Hepatocyte (in vitro differentiated cells): ENCODE results near the gene PRRX1. TPM values are rescaled to one million over a fixed set of nuclear protein-coding genes. Genes with fewer than 3 reads are reported as not detected.

Experiments
- DNase-seq: peaks from one replicate; pipeline ENCODE4 v3.0.0-alpha.2; 2016; ENCODE audit warnings: low spot score
- H2AFZ ChIP-seq: fragments of 200-600 bp; sonication (generic); 2 replicates; pipeline ENCODE4 v1.6.0; 2016; ENCODE audit warnings: antibody characterized with exemption, mild to moderate bottlenecking
- H3K27ac ChIP-seq: fragments of 200-600 bp; sonication (generic); 2 replicates; pipeline ENCODE4 v1.5.1; 2016; ENCODE audit warnings: mild to moderate bottlenecking
- H3K27me3 ChIP-seq: fragments of 200-600 bp; sonication (generic); 2 replicates; pipeline ENCODE4 v1.6.1; 2016
- H3K36me3 ChIP-seq: fragments of 200-600 bp; sonication (generic); replicated peaks from 2 replicates; pipeline ENCODE4 v1.5.1; 2016; ENCODE audit warnings: low read depth; ENCODE audit not compliant: insufficient read depth
- H3K4me1 ChIP-seq: fragments of 200-600 bp; sonication (generic); 2 replicates; pipeline ENCODE4 v1.5.1; 2016; ENCODE audit warnings: mild to moderate bottlenecking, moderate library complexity; ENCODE audit not compliant: insufficient read depth
- H3K4me2 ChIP-seq: fragments of 200-600 bp; sonication (generic); 2 replicates; pipeline ENCODE4 v1.6.0; 2016
- H3K4me3 ChIP-seq: fragments of 200-600 bp; sonication (generic); 2 replicates; pipeline ENCODE4 v1.5.1; 2016; ENCODE audit warnings: mild to moderate bottlenecking
- H3K79me2 ChIP-seq: fragments of 200-600 bp; sonication (generic); 2 replicates; pipeline ENCODE4 v1.6.0; 2017; ENCODE audit warnings: mild to moderate bottlenecking
- H3K9me2 ChIP-seq: fragments of 200-600 bp; sonication (generic); replicated peaks from 2 replicates; pipeline ENCODE4 v1.6.0; 2017; ENCODE audit warnings: mild to moderate bottlenecking; ENCODE audit not compliant: insufficient read depth
- H3K9me3 ChIP-seq: fragments of 200-600 bp; sonication (generic); 2 replicates; pipeline ENCODE4 v1.5.1; 2016; ENCODE audit warnings: low read depth, mild to moderate bottlenecking
- H4K20me1 ChIP-seq: fragments of 200-600 bp; sonication (generic); 2 replicates; pipeline ENCODE4 v1.6.0; 2016; ENCODE audit warnings: mild to moderate bottlenecking; ENCODE audit not compliant: insufficient read depth, poor library complexity, severe bottlenecking
- CTCF ChIP-seq: fragments of 200-600 bp; sonication (generic); IDR thresholded peaks from 2 replicates; pipeline ENCODE4 v1.5.1; 2016; ENCODE audit warnings: antibody characterized with exemption, mild to moderate bottlenecking; ENCODE audit not compliant: poor library complexity
- EZH2 ChIP-seq: fragments of 200-600 bp; sonication (generic); IDR thresholded peaks from 2 replicates; pipeline ENCODE4 v1.6.1; 2016; ENCODE audit warnings: antibody characterized with exemption, mild to moderate bottlenecking, borderline replicate concordance
- EZH2phosphoT487 ChIP-seq: fragments of 200-600 bp; sonication (generic); IDR thresholded peaks from one replicate; pipeline ENCODE4 v1.6.1; 2018; ENCODE audit warnings: antibody characterized with exemption, mild to moderate bottlenecking, low read depth, moderate library complexity; ENCODE audit not compliant: unreplicated experiment, severe bottlenecking
- WGBS: methylation state at CpG from one replicate; pipeline ENCODE4 v1.1.6; 2016; ENCODE audit warnings: low lambda C conversion rate; ENCODE audit errors: missing lambda C conversion rate; 5-methylcytosine and 5-hydroxymethylcytosine counted together
- polyA plus RNA-seq: library from polyadenylated mRNA; unstranded; fragments of >200 nt; fragmentation: Nextera tagmentation; extraction: Ambion mirVana; gene quantifications from 2 replicates; pipeline ENCODE4 v1.2.1, GENCODE V29; 2016
- total RNA-seq: library from RNA; depleted of rRNA; stranded (reverse); fragments of >200 nt; gene quantifications from 2 replicates; pipeline ENCODE4 v1.2.3, GENCODE V29; 2014

PRRX1 gene
- total and polyA plus RNA-seq, 2 experiments from 2014 or later: 9.8 to 42.3 TPM

- TF ChIP-seq EZH2: no peak
- TF ChIP-seq EZH2phosphoT487: no peak
- no peak for TF ChIP-seq CTCF
- Histone ChIP-seq H3K27me3 (no peaks in the 10 kb centered on the region), H3K36me3 (no peaks in the 10 kb centered on the region), H3K4me3 (no peak overlapping the region), H3K4me2 (no peak overlapping the region), H3K27ac (no peak overlapping the region), H4K20me1 (no peaks in the 10 kb centered on the region), H2AFZ (no peak overlapping the region), H3K4me1 (no peaks in the 10 kb centered on the region), H3K9me2 (no peaks in the 10 kb centered on the region), H3K9me3 (no peaks in the 10 kb centered on the region), H3K79me2 (no peaks in the 10 kb centered on the region)
- WGBS: 87% methylated on average over 7 of the region's 7 CpGs
- DNase-seq: no peak
Observed at GRCh38 chr1:170619241-170620028, 44.5 kb upstream of the PRRX1 start.

- Histone ChIP-seq H4K20me1 (no peaks in the 10 kb centered on the region), H3K9me3 (no peaks in the 10 kb centered on the region), H2AFZ (no peak overlapping the region), H3K36me3 (no peaks in the 10 kb centered on the region), H3K4me2 (no peak overlapping the region), H3K4me1 (no peaks in the 10 kb centered on the region), H3K27me3 (no peaks in the 10 kb centered on the region), H3K27ac (no peak overlapping the region), H3K4me3 (no peak overlapping the region), H3K79me2 (no peaks in the 10 kb centered on the region), H3K9me2 (no peaks in the 10 kb centered on the region)
- no peak for TF ChIP-seq CTCF
- no peak for TF ChIP-seq EZH2
- no peak for TF ChIP-seq EZH2phosphoT487
- no peak for DNase-seq
Observed at GRCh38 chr1:170620164-170620563, 43.8 kb upstream of the PRRX1 start.

GRCh38 chr1:170623171-170623570, 40.8 kb upstream of the PRRX1 start:
- no peaks in the 10 kb centered on the region for H3K27me3 ChIP-seq
- H3K79me2 ChIP-seq: no peaks in the 10 kb centered on the region
- 60% methylated on average over 2 of the region's 2 CpGs for WGBS

More at GRCh38 chr1:170623171-170623570, 40.8 kb upstream of the PRRX1 start:
- no peaks in the 10 kb centered on the region for H3K9me2 ChIP-seq
- H3K36me3 ChIP-seq: no peaks in the 10 kb centered on the region
- H3K4me3 ChIP-seq: no peak overlapping the region
- no peak for DNase-seq
- no peak overlapping the region for H3K4me2 ChIP-seq
- no peak for TF ChIP-seq EZH2phosphoT487
- no peak for TF ChIP-seq CTCF
- no peak for TF ChIP-seq EZH2
- H3K9me3 ChIP-seq: no peaks in the 10 kb centered on the region
- H3K27ac ChIP-seq: no peak overlapping the region
- no peaks in the 10 kb centered on the region for H4K20me1 ChIP-seq
- no peaks in the 10 kb centered on the region for H3K4me1 ChIP-seq
- H2AFZ ChIP-seq: no peak overlapping the region
